Astrocyte (in vitro differentiated cells and primary cell): ENCODE measurements around the gene TMEM178B.

ENCODE experiments used
- CTCF ChIP-seq: IDR thresholded peaks from 2 replicates; pipeline ENCODE4 v1.5.1; 2011; ENCODE audit warnings: low read depth, mild to moderate bottlenecking, inconsistent platforms, low read length, moderate library complexity; ENCODE audit not compliant: insufficient read depth
- EZH2 ChIP-seq: IDR thresholded peaks from 2 replicates; pipeline ENCODE4 v1.6.1; 2012; ENCODE audit warnings: mild to moderate bottlenecking, low read length, inconsistent platforms; ENCODE audit not compliant: insufficient read depth

GRCh38 chr7:141073173-141073640 lies 657 bp upstream of the TMEM178B start:
- TF ChIP-seq CTCF: no peak
- peak; percentile 55 for TF ChIP-seq EZH2
